H1 (cell line): Measurements from ENCODE around the gene EPHA8. TPM values are rescaled to one million over a fixed set of nuclear protein-coding genes. Genes with fewer than 3 reads are reported as not detected.

Experiments used
- CTCF ChIA-PET: fragments of 300-600 bp; sonication (Branson Sonifier 250); formaldehyde crosslinking; loops from one replicate; lab custom pipeline; 2021; ENCODE audit not compliant: partially characterized antibody; lab: Charles Lee
- POLR2A ChIA-PET: fragments of 300-600 bp; sonication (Branson Sonifier 250); formaldehyde crosslinking; loops from one replicate; lab custom pipeline; 2021; ENCODE audit warnings: inconsistent platforms; ENCODE audit not compliant: partially characterized antibody; lab: Charles Lee
- DNase-seq, 2 experiments: peaks; one replicate each; pipeline versions ENCODE4 v3.0.0 to v3.0.0-alpha.2; 2010 to 2022; ENCODE audit warnings: low spot score in 2 of 2, low read depth in 1 of 2, mixed read lengths in 1 of 2
- FAIRE-seq: peaks from 2 replicates; lab custom pipeline; 2011; peaks lifted over from hg19 to GRCh38; lab: Jason Lieb, UNC
- H2AFZ ChIP-seq: 2 replicates; pipeline ENCODE4 v1.8.1; 2012; ENCODE audit warnings: low read length, inconsistent platforms
- H2AK5ac ChIP-seq: 2 replicates; pipeline ENCODE4 v1.6.1; 2013; ENCODE audit warnings: low read depth, low read length
- H2BK120ac ChIP-seq: replicated peaks from 2 replicates; pipeline ENCODE3; 2013; ENCODE audit warnings: low read depth, low read length, inconsistent platforms
- H2BK12ac ChIP-seq: 2 replicates; pipeline ENCODE4 v1.6.1; 2013; ENCODE audit warnings: low read depth, low read length
- H2BK15ac ChIP-seq: 2 replicates; pipeline ENCODE4 v1.6.1; 2013; ENCODE audit warnings: low read length
- H2BK20ac ChIP-seq: 2 replicates; pipeline ENCODE4 v1.6.1; 2013; ENCODE audit warnings: low read length
- H2BK5ac ChIP-seq: 2 replicates; pipeline ENCODE4 v1.6.1; 2013; ENCODE audit warnings: low read depth, low read length
- H3K14ac ChIP-seq: 2 replicates; pipeline ENCODE4 v1.6.1; 2013; ENCODE audit warnings: inconsistent platforms; ENCODE audit not compliant: insufficient read length
- H3K18ac ChIP-seq: 2 replicates; pipeline ENCODE4 v1.6.1; 2013; ENCODE audit warnings: low read length; ENCODE audit errors: extremely low read depth
- H3K23ac ChIP-seq: 2 replicates; pipeline ENCODE4 v1.6.1; 2013; ENCODE audit warnings: inconsistent platforms; ENCODE audit not compliant: insufficient read length
- H3K23me2 ChIP-seq: 2 replicates; pipeline ENCODE4 v1.6.1; 2013; ENCODE audit warnings: low read depth, low read length
- H3K27ac ChIP-seq: 2 replicates; pipeline ENCODE4 v1.6.1; 2011; ENCODE audit warnings: low read depth, low read length, inconsistent platforms
- H3K27me3 ChIP-seq, 4 experiments: replicated peaks in 1 of 4; 1 replicate in 1 of 4; 2 replicates in 3 of 4; pipeline versions ENCODE4 v1.6.1 to v1.8.1; 2011 to 2013; ENCODE audit warnings: low read length in 3 of 4, mild to moderate bottlenecking in 3 of 4, inconsistent platforms in 2 of 4, mixed read lengths in 2 of 4, moderate library complexity in 1 of 4; ENCODE audit not compliant: control insufficient read depth in 3 of 4, insufficient read depth in 3 of 4; ENCODE audit errors: extremely low read depth in 1 of 4
- H3K36me3 ChIP-seq, 4 experiments: 2 replicates each; pipeline versions ENCODE4 v1.6.1 to v1.8.1; 2011 to 2013; ENCODE audit warnings: mild to moderate bottlenecking in 4 of 4, low read length in 3 of 4, moderate library complexity in 2 of 4, control low read depth in 1 of 4, inconsistent platforms in 1 of 4; ENCODE audit not compliant: insufficient read depth in 4 of 4, control insufficient read depth in 2 of 4
- H3K4ac ChIP-seq: replicated peaks from 2 replicates; pipeline ENCODE3; 2013; ENCODE audit warnings: low read length, low read depth, mixed read lengths, inconsistent platforms; ENCODE audit not compliant: insufficient read length
- H3K4me1 ChIP-seq, 4 experiments: replicated peaks in 1 of 4; 1 replicate in 1 of 4; 2 replicates in 3 of 4; pipeline versions ENCODE4 v1.6.1 to v1.8.1; 2011 to 2013; ENCODE audit warnings: low read length in 3 of 4, inconsistent platforms in 2 of 4, mixed read lengths in 1 of 4; ENCODE audit not compliant: insufficient read depth in 4 of 4, control insufficient read depth in 3 of 4
- H3K4me2 ChIP-seq, 2 experiments: 2 replicates each; pipeline versions ENCODE4 v1.6.1 to v1.8.1; 2011 to 2013; ENCODE audit warnings: low read depth in 2 of 2, low read length in 2 of 2, control low read depth in 1 of 2, inconsistent platforms in 1 of 2, mild to moderate bottlenecking in 1 of 2; ENCODE audit not compliant: insufficient read depth in 1 of 2
- H3K4me3 ChIP-seq, 4 experiments: fragments of 200-600, 300-600 bp in 1 of 4; sonication (generic), shearing (Covaris generic), sonication (Bioruptor Twin) in 1 of 4; 2 replicates each; pipeline versions ENCODE4 v1.5.1 to v1.8.1; 2011 to 2016; ENCODE audit warnings: low read length in 4 of 4, low read depth in 3 of 4, control low read depth in 2 of 4, inconsistent platforms in 2 of 4, mild to moderate bottlenecking in 2 of 4, mixed read lengths in 1 of 4, moderate library complexity in 1 of 4; ENCODE audit not compliant: insufficient read depth in 2 of 4; ENCODE audit errors: extremely low read depth in 1 of 4
- H3K56ac ChIP-seq: replicated peaks from 2 replicates; pipeline ENCODE3; 2013; ENCODE audit warnings: low read depth, mild to moderate bottlenecking, mixed read lengths, low read length, inconsistent platforms; ENCODE audit not compliant: insufficient read length
- H3K79me1 ChIP-seq: 2 replicates; pipeline ENCODE4 v1.6.1; 2013; ENCODE audit warnings: low read depth, low read length, control low read depth
- H3K79me2 ChIP-seq, 2 experiments: 2 replicates each; pipeline versions ENCODE4 v1.6.1 to v1.8.1; 2012 to 2013; ENCODE audit warnings: low read length in 2 of 2, mild to moderate bottlenecking in 2 of 2, inconsistent platforms in 1 of 2; ENCODE audit not compliant: insufficient read depth in 2 of 2, control insufficient read depth in 1 of 2
- H3K9ac ChIP-seq, 4 experiments: replicated peaks in 1 of 4; 1 replicate in 1 of 4; 2 replicates in 3 of 4; pipeline versions ENCODE4 v1.6.1 to v1.8.1; 2011 to 2013; ENCODE audit warnings: low read depth in 3 of 4, low read length in 3 of 4, control low read depth in 2 of 4, mild to moderate bottlenecking in 2 of 4, moderate library complexity in 2 of 4, inconsistent platforms in 1 of 4; ENCODE audit errors: extremely low read depth in 1 of 4
- H3K9me3 ChIP-seq, 2 experiments: 2 replicates each; pipeline versions ENCODE4 v1.6.1 to v1.8.1; 2012 to 2013; ENCODE audit warnings: mild to moderate bottlenecking in 2 of 2, moderate library complexity in 2 of 2, control low read depth in 1 of 2, inconsistent platforms in 1 of 2, low read depth in 1 of 2, low read length in 1 of 2, mixed read lengths in 1 of 2; ENCODE audit not compliant: insufficient read depth in 2 of 2
- H4K20me1 ChIP-seq, 2 experiments: replicated peaks in 1 of 2; 2 replicates each; pipeline versions ENCODE3 to v1.8.1; 2011 to 2013; ENCODE audit warnings: inconsistent platforms in 2 of 2, low read length in 2 of 2, mild to moderate bottlenecking in 1 of 2; ENCODE audit not compliant: insufficient read depth in 2 of 2, control insufficient read depth in 1 of 2
- H4K5ac ChIP-seq: 2 replicates; pipeline ENCODE4 v1.6.1; 2013; ENCODE audit warnings: low read length, low read depth, mixed read lengths, inconsistent platforms; ENCODE audit not compliant: insufficient read length
- H4K8ac ChIP-seq: 2 replicates; pipeline ENCODE4 v1.8.0; 2013; ENCODE audit warnings: mild to moderate bottlenecking, moderate library complexity, low read length, inconsistent platforms; ENCODE audit not compliant: insufficient read depth; ENCODE audit errors: extremely low read depth
- H4K91ac ChIP-seq: replicated peaks from 2 replicates; pipeline ENCODE3; 2013; ENCODE audit warnings: low read length, mixed read lengths, inconsistent platforms; ENCODE audit not compliant: insufficient read length
- ASH2L ChIP-seq: fragments of 200-600, 300-600 bp; sonication (generic); IDR thresholded peaks from one replicate; pipeline ENCODE4 v1.7.1; 2017; ENCODE audit warnings: low read length
- BRCA1 ChIP-seq: IDR thresholded peaks from 2 replicates; pipeline ENCODE4 v1.6.1; 2012; ENCODE audit warnings: low read depth, low read length, improper control_type of control experiment
- CBX5 ChIP-seq: fragments of 300-800, 300-1000 bp; sonication (generic); IDR thresholded peaks from 2 replicates; pipeline ENCODE4 v1.7.1; 2016; ENCODE audit warnings: antibody characterized with exemption, low read length, low read depth
- EZH2 ChIP-seq: fragments of 200-600 bp; sonication (generic); IDR thresholded peaks from 2 replicates; pipeline ENCODE4 v1.7.1; 2012; ENCODE audit warnings: low read depth, mild to moderate bottlenecking, moderate library complexity, low read length, inconsistent platforms; ENCODE audit not compliant: severe bottlenecking
- JUN ChIP-seq: IDR thresholded peaks from 2 replicates; pipeline ENCODE4 v1.6.1; 2011; ENCODE audit warnings: low read depth, mild to moderate bottlenecking, improper control_type of control experiment, low read length
- NANOG ChIP-seq: IDR thresholded peaks from 2 replicates; pipeline ENCODE4 v1.6.1; 2011; ENCODE audit warnings: low read length, low read depth, mild to moderate bottlenecking, inconsistent platforms; ENCODE audit not compliant: insufficient read depth, poor library complexity, severe bottlenecking
- NRF1 ChIP-seq: IDR thresholded peaks from 2 replicates; pipeline ENCODE4 v1.6.1; 2011; ENCODE audit warnings: mild to moderate bottlenecking, low read depth, low read length, improper control_type of control experiment
- RFX5 ChIP-seq: IDR thresholded peaks from 2 replicates; pipeline ENCODE4 v1.6.1; 2011; ENCODE audit warnings: low read depth, low read length, improper control_type of control experiment, borderline replicate concordance
- RXRA ChIP-seq: IDR thresholded peaks from 2 replicates; pipeline ENCODE4 v1.6.1; 2011; ENCODE audit warnings: low read depth, mild to moderate bottlenecking, low read length, moderate library complexity; ENCODE audit not compliant: insufficient read depth
- SIX5 ChIP-seq: IDR thresholded peaks from 2 replicates; pipeline ENCODE4 v1.6.1; 2011; ENCODE audit warnings: mild to moderate bottlenecking, low read depth, low read length
- WGBS, 2 experiments: shearing (Covaris generic) in 1 of 2; methylation state at CpG; one replicate each; pipeline versions ENCODE4 v1.1.6 to v1.1.7; 2013 to 2015; ENCODE audit warnings: low lambda C conversion rate in 2 of 2, mixed read lengths in 2 of 2, inconsistent platforms in 1 of 2, low coverage in 1 of 2, missing lambda C conversion rate in 1 of 2; ENCODE audit not compliant: insufficient replicate concordance in 2 of 2, insufficient coverage in 1 of 2, insufficient read length in 1 of 2; ENCODE audit errors: extremely low coverage in 1 of 2, missing lambda C conversion rate in 1 of 2; 5-methylcytosine and 5-hydroxymethylcytosine counted together
- polyA plus RNA-seq, 7 experiments: library from polyadenylated mRNA; depleted of rRNA in 3 of 7; stranded (reverse) in 5 of 7; unstranded in 2 of 7; fragments of >200 nt in 5 of 7; fragments of 200-250 nt in 2 of 7; gene quantifications; 1 replicate in 5 of 7; 2 replicates in 1 of 7; 4 replicates in 1 of 7; pipeline versions ENCODE4 v1.2.1 to v1.2.3, GENCODE V29; 2011 to 2013; ENCODE audit warnings: missing spikeins in 2 of 7, mixed read lengths in 2 of 7
- total RNA-seq: library from RNA; stranded (reverse); fragmentation: NEBNext Ultra II Directional; extraction: Animal tissue kit (Norgen Biotek cat#: 25700); gene quantifications from 2 replicates; pipeline ENCODE4 v1.2.1, GENCODE V29; 2021
- TF ChIP-seq, protein P1 (sequence below): IDR thresholded peaks from 2 replicates; pipeline ENCODE4 v1.6.1; 2011; ENCODE audit warnings: low read depth, mild to moderate bottlenecking, low read length; ENCODE audit not compliant: insufficient read depth
- TF ChIP-seq, protein P2 (sequence below): IDR thresholded peaks from 2 replicates; pipeline ENCODE4 v1.6.1; 2012; ENCODE audit warnings: low read length, inconsistent platforms

Gene EPHA8
- total and polyA plus RNA-seq, 2 of the 8 experiments (the other 6 are each of a cell fraction or from before 2014, with no cell fraction given) = 4.0 to 8.4 TPM

DNA sequence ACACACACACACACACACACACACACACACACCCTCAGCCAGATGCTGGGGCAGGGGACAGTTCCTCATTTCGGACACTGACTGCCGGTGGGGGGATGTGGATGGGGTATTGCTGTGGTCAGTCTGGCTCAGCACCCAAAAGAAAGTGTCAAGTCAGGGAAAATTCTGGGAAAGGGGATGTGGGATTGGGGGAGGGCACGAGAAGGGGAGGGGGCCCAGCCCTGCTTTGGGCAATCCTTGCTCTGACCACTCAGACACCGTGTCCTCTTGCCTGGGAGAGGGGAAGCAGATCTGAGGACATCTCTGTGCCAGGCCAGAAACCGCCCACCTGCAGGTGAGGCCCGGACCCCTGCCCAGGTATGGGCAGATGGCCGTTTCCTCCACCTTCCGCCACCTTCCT lies 80.1 kb downstream of the EPHA8 start, which contains the start of gene C1QC:
TSS of gene C1QC (plus strand) at position 253 of the 400 bp plus-strand sequence. CDS start 391 bp downstream, outside the sequence.
- no peak within 1 kb of the TSS for H3K9ac ChIP-seq
- no peak for FAIRE-seq
- no peak within 1 kb of the TSS for H3K4ac ChIP-seq
- ChIA-PET POLR2A (no interaction called here), CTCF (interaction anchor here (0.7 to 5.8 kb wide), 11 partner anchors 12 to 223 kb away, joined by 3 to 70 read pairs (median 4); partner anchors contain the start of gene C1QB)
- no peak within 1 kb of the TSS for H3K23ac ChIP-seq
- peak within 1 kb of the TSS; percentile 87 for H4K8ac ChIP-seq
- H2BK120ac ChIP-seq = no peak within 1 kb of the TSS
- DNase-seq = no peak
- no peaks in the 10 kb centered on the region for H3K9me3 ChIP-seq
- no peaks in the 10 kb centered on the region for H3K79me2 ChIP-seq
- no peak within 1 kb of the TSS for H3K4me3 ChIP-seq
- H2BK5ac ChIP-seq = no peak within 1 kb of the TSS
- no peaks in the 10 kb centered on the region for H3K79me1 ChIP-seq
- no peak within 1 kb of the TSS for H2AFZ ChIP-seq
- no peak within 1 kb of the TSS; the same call in 1 of the 2 replicates for H2BK20ac ChIP-seq
- H3K14ac ChIP-seq = no peak within 1 kb of the TSS
- H3K18ac ChIP-seq = no peak within 1 kb of the TSS
- no peak within 1 kb of the TSS for H3K56ac ChIP-seq
- peaks cover 0 to 6% (median 4%) of the 10 kb centered on the region in 4 experiments; a peak in 4 of 7 replicates for H3K4me1 ChIP-seq
- no peak within 1 kb of the TSS for H3K27ac ChIP-seq
- no peaks in the 10 kb centered on the region for H3K23me2 ChIP-seq
- H4K5ac ChIP-seq = no peak within 1 kb of the TSS
- H4K20me1 ChIP-seq = no peaks in the 10 kb centered on the region
- peak within 1 kb of the TSS; percentile 97; the same call in 1 of the 2 replicates for H2BK15ac ChIP-seq
- 93% methylated on average over 7 of the region's 8 CpGs; no CpG with 5 or more reads in 1 of the 2 experiments for WGBS, 2 experiments
- H2BK12ac ChIP-seq = peak within 1 kb of the TSS; percentile 92; the same call in 1 of the 2 replicates
- H3K36me3 ChIP-seq = no peaks in the 10 kb centered on the region
- no peak within 1 kb of the TSS for H3K4me2 ChIP-seq
- no peaks in the 10 kb centered on the region; a peak in 1 of 7 replicates for H3K27me3 ChIP-seq
- 0 out of 2 replicates have a peak within 1 kb of the TSS, but pooled peaks have one; percentile 39 for H2AK5ac ChIP-seq
- no peak within 1 kb of the TSS for H4K91ac ChIP-seq
- TF ChIP-seq EZH2 (no peak), CBX5 (no peak), NRF1 (no peak), JUN (no peak), RXRA (no peak), NANOG (no peak), ASH2L (no peak), SIX5 (no peak), BRCA1 (no peak), RFX5 (no peak)
- TF ChIP-seq, protein P1, sequence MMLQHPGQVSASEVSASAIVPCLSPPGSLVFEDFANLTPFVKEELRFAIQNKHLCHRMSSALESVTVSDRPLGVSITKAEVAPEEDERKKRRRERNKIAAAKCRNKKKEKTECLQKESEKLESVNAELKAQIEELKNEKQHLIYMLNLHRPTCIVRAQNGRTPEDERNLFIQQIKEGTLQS = no peak
- TF ChIP-seq, protein P2, sequence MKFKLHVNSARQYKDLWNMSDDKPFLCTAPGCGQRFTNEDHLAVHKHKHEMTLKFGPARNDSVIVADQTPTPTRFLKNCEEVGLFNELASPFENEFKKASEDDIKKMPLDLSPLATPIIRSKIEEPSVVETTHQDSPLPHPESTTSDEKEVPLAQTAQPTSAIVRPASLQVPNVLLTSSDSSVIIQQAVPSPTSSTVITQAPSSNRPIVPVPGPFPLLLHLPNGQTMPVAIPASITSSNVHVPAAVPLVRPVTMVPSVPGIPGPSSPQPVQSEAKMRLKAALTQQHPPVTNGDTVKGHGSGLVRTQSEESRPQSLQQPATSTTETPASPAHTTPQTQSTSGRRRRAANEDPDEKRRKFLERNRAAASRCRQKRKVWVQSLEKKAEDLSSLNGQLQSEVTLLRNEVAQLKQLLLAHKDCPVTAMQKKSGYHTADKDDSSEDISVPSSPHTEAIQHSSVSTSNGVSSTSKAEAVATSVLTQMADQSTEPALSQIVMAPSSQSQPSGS = no peak
